ENCODE results near the gene LHFPL6. TPM values are rescaled to one million over a fixed set of nuclear protein-coding genes. Genes with fewer than 3 reads are reported as not detected.

The LHFPL6 gene
- total and polyA plus RNA-seq, 9 of the 15 experiments (the other 6 are each of a cell fraction or from before 2014, with no cell fraction given) = 0.18 TPM; not detected in 8

- H3K4me3 ChIP-seq = no peak overlapping the region
- H3K4me1 ChIP-seq (replicated peaks in 1 of 2; ENCODE audit: control insufficient read depth in 2 of 2, insufficient read depth in 2 of 2, low read length in 2 of 2) = no peaks in the 10 kb centered on the region
- FAIRE-seq = no peak
- intact Hi-C loops (cut with micrococcal nuclease) = no loop called here
- ChIA-PET POLR2A (interaction anchor here (1.0 kb wide), 1 partner anchor 20 kb away, joined by 3 read pairs; no protein-coding TSS in a partner anchor), CTCF (ENCODE audit: low intra/inter-chr PET ratio) (no interaction called here)
- no peaks in the 10 kb centered on the region for H3K27me3 ChIP-seq (ENCODE audit: control insufficient read depth in 2 of 2, insufficient read depth in 2 of 2, low read length in 2 of 2)
- in situ Hi-C loops (cut with MboI) = no loop called here
- H3K36me3 ChIP-seq (ENCODE audit: control insufficient read depth, insufficient read depth, low read length) = no peaks in the 10 kb centered on the region
- H3K27ac ChIP-seq (ENCODE audit: extremely low read depth, low read depth, low read length) = no peak overlapping the region
- no peaks in the 10 kb centered on the region for H3K79me2 ChIP-seq (ENCODE audit: control insufficient read depth, insufficient read depth, low read length)
- H3K4me2 ChIP-seq (ENCODE audit: insufficient read depth, low read length) = no peak overlapping the region
- no peaks in the 10 kb centered on the region for H4K20me1 ChIP-seq (replicated peaks; ENCODE audit: control insufficient read depth, insufficient read depth, low read length)
- H3K9me3 ChIP-seq (replicated peaks; ENCODE audit: control insufficient read depth, insufficient read depth, low read depth, low read length) = no peaks in the 10 kb centered on the region
- BruUV-seq (replicated peaks) = no TSS peak
- no peak for DNase-seq (ENCODE audit: extremely low read depth in 1 of 4, low spot score in 3 of 4)
- no peaks in the 10 kb centered on the region for H3K9me1 ChIP-seq (ENCODE audit: control insufficient read depth, insufficient read depth, low read length)
- TF ChIP-seq KHSRP (IDR thresholded peaks at IDR 0.05) (no peak), BCL6 (CRISPR knock-in tag; IDR thresholded peaks at IDR 0.05) (no peak)
- no peak overlapping the region for H3K9ac ChIP-seq (ENCODE audit: insufficient read depth in 1 of 2, low read depth in 2 of 2, low read length in 2 of 2)
- no peak for ATAC-seq
- no peak overlapping the region for H2AFZ ChIP-seq (ENCODE audit: low read depth, low read length)
These were observed 199.9 kb downstream of the LHFPL6 start for GRCh38 chr13:39403106-39403505.

GRCh38 chr13:39402221-39402970 is 200.6 kb downstream of the LHFPL6 start:
- FAIRE-seq (no peak), ATAC-seq (no peak), DNase-seq (ENCODE audit: extremely low read depth in 1 of 4, low spot score in 3 of 4) (no peak)
- H3K9me3 ChIP-seq (replicated peaks; ENCODE audit: control insufficient read depth, insufficient read depth, low read depth, low read length) = no peaks in the 10 kb centered on the region
- no peaks in the 10 kb centered on the region for H3K27me3 ChIP-seq (ENCODE audit: control insufficient read depth in 2 of 2, insufficient read depth in 2 of 2, low read length in 2 of 2)
- no peak overlapping the region for H2AFZ ChIP-seq (ENCODE audit: low read depth, low read length)
- H3K4me3 ChIP-seq = no peak overlapping the region
- no peak overlapping the region for H3K27ac ChIP-seq (ENCODE audit: extremely low read depth, low read depth, low read length)
- no peaks in the 10 kb centered on the region for H3K4me1 ChIP-seq (replicated peaks in 1 of 2; ENCODE audit: control insufficient read depth in 2 of 2, insufficient read depth in 2 of 2, low read length in 2 of 2)
- no peak overlapping the region for H3K4me2 ChIP-seq (ENCODE audit: insufficient read depth, low read length)
- intact Hi-C loops (cut with micrococcal nuclease) (no loop called here), in situ Hi-C loops (cut with MboI) (no loop called here)
- no peaks in the 10 kb centered on the region for H3K79me2 ChIP-seq (ENCODE audit: control insufficient read depth, insufficient read depth, low read length)
- no peak overlapping the region for H3K9ac ChIP-seq (ENCODE audit: insufficient read depth in 1 of 2, low read depth in 2 of 2, low read length in 2 of 2)
- no peaks in the 10 kb centered on the region for H3K9me1 ChIP-seq (ENCODE audit: control insufficient read depth, insufficient read depth, low read length)
- no peaks in the 10 kb centered on the region for H3K36me3 ChIP-seq (ENCODE audit: control insufficient read depth, insufficient read depth, low read length)
- ChIA-PET CTCF (ENCODE audit: low intra/inter-chr PET ratio) (no interaction called here), POLR2A (interaction anchor here (1.0 kb wide), 1 partner anchor 19 kb away, joined by 3 read pairs; no protein-coding TSS in a partner anchor)
- H4K20me1 ChIP-seq (replicated peaks; ENCODE audit: control insufficient read depth, insufficient read depth, low read length) = no peaks in the 10 kb centered on the region
- 0% methylated on average over 3 of the region's 3 CpGs for WGBS (ENCODE audit: insufficient coverage, low coverage, missing lambda C conversion rate)
- no TSS peak for BruUV-seq (replicated peaks)
- TF ChIP-seq ZNF41 (CRISPR knock-in tag; conservative IDR thresholded peaks at IDR 0.05) = no peak
- TF ChIP-seq E2F1 (CRISPR knock-in tag; IDR thresholded peaks at IDR 0.05) = no peak
- TF ChIP-seq ATF1 (CRISPR knock-in tag; IDR thresholded peaks at IDR 0.05) = no peak
- no peak for TF ChIP-seq ATF1 (tag; IDR thresholded peaks at IDR 0.05)
